PC-9 (cell line): ENCODE data around the gene MRTO4. TPM values are rescaled to one million over a fixed set of nuclear protein-coding genes. Genes with fewer than 3 reads are reported as not detected.

Experiments
- BruUV-seq: library from RNA; stranded (reverse); fragments of 400-500 nt; replicated peaks from 2 replicates; lab custom pipeline; 2021; lab: Mats Ljungman, UMichigan
- CTCF ChIA-PET: fragments of 300-600 bp; sonication (Branson Sonifier 250); formaldehyde crosslinking; loops from one replicate; lab custom pipeline; 2022; ENCODE audit warnings: antibody characterized with exemption; lab: Charles Lee
- POLR2A ChIA-PET: fragments of 300-600 bp; sonication (Branson Sonifier 250); formaldehyde crosslinking; loops from one replicate; lab custom pipeline; 2022; ENCODE audit warnings: antibody characterized with exemption; ENCODE audit not compliant: unreplicated experiment; lab: Charles Lee
- DNase-seq, 2 experiments: peaks; one replicate each; pipeline versions ENCODE4 v3.0.0 to v3.0.0-alpha.2; 2015 to 2022; ENCODE audit warnings: mixed read lengths in 1 of 2
- H2AFZ ChIP-seq: fragments of 200-600 bp; sonication (generic); 2 replicates; pipeline ENCODE4 v1.8.1; 2017; ENCODE audit warnings: antibody characterized with exemption
- H3F3A ChIP-seq: fragments of 200-600 bp; sonication (generic); 2 replicates; pipeline ENCODE4 v1.8.1; 2017; ENCODE audit warnings: antibody characterized with exemption, mild to moderate bottlenecking, low read depth; ENCODE audit not compliant: insufficient read depth
- H3K27ac ChIP-seq: fragments of 200-600 bp; sonication (generic); 2 replicates; pipeline ENCODE4 v1.6.1; 2016; ENCODE audit warnings: mixed run types
- H3K27me3 ChIP-seq: fragments of 200-600 bp; sonication (generic); 2 replicates; pipeline ENCODE4 v1.6.1; 2016; ENCODE audit warnings: low read depth, mixed run types; ENCODE audit not compliant: insufficient read depth
- H3K36me3 ChIP-seq: fragments of 200-600 bp; sonication (generic); 2 replicates; pipeline ENCODE4 v1.6.1; 2016; ENCODE audit warnings: low read depth, mixed run types
- H3K4me1 ChIP-seq: fragments of 200-600 bp; sonication (generic); replicated peaks from 2 replicates; pipeline ENCODE4 v1.6.1; 2016; ENCODE audit warnings: mixed run types; ENCODE audit not compliant: insufficient read depth
- H3K4me2 ChIP-seq: fragments of 200-600 bp; sonication (generic); 2 replicates; pipeline ENCODE4 v1.6.1; 2017; ENCODE audit warnings: mixed run types
- H3K4me3 ChIP-seq: fragments of 200-600 bp; sonication (generic); 2 replicates; pipeline ENCODE4 v1.6.1; 2016; ENCODE audit warnings: mixed run types
- H3K79me2 ChIP-seq: fragments of 200-600 bp; sonication (generic); 2 replicates; pipeline ENCODE4 v1.6.1; 2017; ENCODE audit warnings: low read depth, mixed run types
- H3K9me2 ChIP-seq: fragments of 200-600 bp; sonication (generic); 2 replicates; pipeline ENCODE4 v1.8.1; 2017; ENCODE audit warnings: mild to moderate bottlenecking; ENCODE audit not compliant: insufficient read depth
- H3K9me3 ChIP-seq: fragments of 200-600 bp; sonication (generic); 2 replicates; pipeline ENCODE4 v1.8.1; 2016; ENCODE audit warnings: low read depth; ENCODE audit not compliant: insufficient read depth
- H4K20me1 ChIP-seq: fragments of 200-600 bp; sonication (generic); 2 replicates; pipeline ENCODE4 v1.8.1; 2017; ENCODE audit not compliant: insufficient read depth
- EZH2 ChIP-seq: fragments of 200-600 bp; sonication (generic); IDR thresholded peaks from 2 replicates; pipeline ENCODE4 v1.8.0; 2017; ENCODE audit warnings: antibody characterized with exemption, low read depth
- intact Hi-C: fragments of 100-400 bp; cut with micrococcal nuclease; formaldehyde crosslinking; loops from one replicate; pipeline ENCODE4 v1.10.0; 2022; ENCODE audit not compliant: unreplicated experiment
- total RNA-seq: library from RNA; stranded (reverse); gene quantifications from 2 replicates; pipeline ENCODE4 v1.2.3, GENCODE V29; 2021
- TF ChIP-seq, protein P1 (sequence below): fragments of 200-600 bp; sonication (generic); conservative IDR thresholded peaks from 2 replicates; pipeline ENCODE4 v1.6.1; 2017; ENCODE audit warnings: mixed run types, antibody characterized with exemption, mild to moderate bottlenecking, moderate library complexity

The MRTO4 gene
- total RNA-seq, 1 experiment from 2014 or later = 29.0 TPM

DNA sequence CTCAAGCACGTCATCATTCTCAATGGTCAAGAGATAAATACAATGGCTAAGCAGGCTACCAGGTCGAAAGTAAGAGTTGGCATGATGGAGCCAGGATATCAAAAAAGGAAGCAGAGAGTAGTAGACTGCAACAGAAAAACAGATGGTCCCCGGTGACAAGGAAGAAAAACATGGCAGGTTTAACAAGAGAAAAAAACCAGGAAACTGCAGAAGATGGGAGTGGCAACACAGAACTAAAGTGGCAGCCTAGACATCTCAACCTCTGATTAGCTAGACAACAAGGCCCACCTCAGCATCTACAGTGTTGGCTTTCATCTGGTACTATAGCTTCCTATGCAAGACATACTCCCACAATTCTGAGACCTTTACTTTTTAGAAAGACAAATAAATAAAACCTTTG lies 44.7 kb upstream of the MRTO4 start:
- H3K36me3 ChIP-seq = no peaks in the 10 kb centered on the region
- ChIA-PET CTCF (no interaction called here), POLR2A (no interaction called here)
- peaks cover 94% of the 10 kb centered on the region for H3K79me2 ChIP-seq
- no peak overlapping the region for H3K4me2 ChIP-seq
- no peak overlapping the region for H3K4me3 ChIP-seq
- H3K9me2 ChIP-seq = no peaks in the 10 kb centered on the region
- H3K27me3 ChIP-seq = no peaks in the 10 kb centered on the region
- H3F3A ChIP-seq = peaks cover 6% of the 10 kb centered on the region; the same call in 1 of the 2 replicates
- no peak overlapping the region for H2AFZ ChIP-seq
- no peak for DNase-seq
- intact Hi-C loops = no loop called here
- TF ChIP-seq EZH2 = no peak
- TF ChIP-seq, protein P1, sequence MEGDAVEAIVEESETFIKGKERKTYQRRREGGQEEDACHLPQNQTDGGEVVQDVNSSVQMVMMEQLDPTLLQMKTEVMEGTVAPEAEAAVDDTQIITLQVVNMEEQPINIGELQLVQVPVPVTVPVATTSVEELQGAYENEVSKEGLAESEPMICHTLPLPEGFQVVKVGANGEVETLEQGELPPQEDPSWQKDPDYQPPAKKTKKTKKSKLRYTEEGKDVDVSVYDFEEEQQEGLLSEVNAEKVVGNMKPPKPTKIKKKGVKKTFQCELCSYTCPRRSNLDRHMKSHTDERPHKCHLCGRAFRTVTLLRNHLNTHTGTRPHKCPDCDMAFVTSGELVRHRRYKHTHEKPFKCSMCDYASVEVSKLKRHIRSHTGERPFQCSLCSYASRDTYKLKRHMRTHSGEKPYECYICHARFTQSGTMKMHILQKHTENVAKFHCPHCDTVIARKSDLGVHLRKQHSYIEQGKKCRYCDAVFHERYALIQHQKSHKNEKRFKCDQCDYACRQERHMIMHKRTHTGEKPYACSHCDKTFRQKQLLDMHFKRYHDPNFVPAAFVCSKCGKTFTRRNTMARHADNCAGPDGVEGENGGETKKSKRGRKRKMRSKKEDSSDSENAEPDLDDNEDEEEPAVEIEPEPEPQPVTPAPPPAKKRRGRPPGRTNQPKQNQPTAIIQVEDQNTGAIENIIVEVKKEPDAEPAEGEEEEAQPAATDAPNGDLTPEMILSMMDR = no peak
- peaks cover 12% of the 10 kb centered on the region for H3K4me1 ChIP-seq
- H4K20me1 ChIP-seq = peaks cover 27% of the 10 kb centered on the region
- no TSS peak for BruUV-seq
- H3K27ac ChIP-seq = no peak overlapping the region
- H3K9me3 ChIP-seq = no peaks in the 10 kb centered on the region

DNA sequence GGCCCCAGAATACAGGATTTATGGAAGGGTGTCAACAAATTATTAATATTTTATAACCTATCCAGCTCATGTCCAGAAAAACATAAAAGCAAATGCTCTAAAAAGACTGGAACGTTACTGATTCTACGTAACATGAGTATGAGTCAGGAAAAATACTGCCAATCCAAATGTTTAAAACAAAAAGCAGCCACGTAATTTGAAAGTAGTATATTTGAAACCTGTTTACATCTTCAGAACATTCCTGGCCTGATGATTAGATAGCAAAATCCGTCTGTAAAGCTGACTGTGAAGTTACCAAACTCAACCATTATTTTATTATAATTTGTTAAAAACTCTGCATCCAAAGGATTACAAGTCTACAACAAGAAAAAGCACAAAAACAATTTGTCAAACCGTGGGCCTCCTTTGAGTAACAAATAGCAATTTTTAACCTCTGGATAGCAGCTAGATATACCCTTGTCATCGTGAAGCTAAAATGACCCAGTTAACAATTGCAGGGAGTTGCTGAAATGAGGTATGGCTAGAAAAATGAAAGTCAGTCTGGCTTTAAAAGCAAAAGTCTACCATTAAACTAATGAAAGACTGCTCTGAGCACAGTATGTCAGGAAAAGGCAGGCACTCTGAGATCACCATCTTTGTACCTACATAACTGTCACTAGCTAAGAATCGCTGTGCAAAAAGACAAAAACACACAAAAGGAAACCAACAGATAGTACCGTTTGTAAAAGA lies 42.7 kb upstream of the MRTO4 start:
- Histone ChIP-seq H3K9me3 (no peaks in the 10 kb centered on the region), H3F3A (peaks cover 9% of the 10 kb centered on the region; the same call in 1 of the 2 replicates), H3K4me3 (peak overlapping the region; percentile 85), H3K4me2 (peak overlapping the region; percentile 94), H3K9me2 (no peaks in the 10 kb centered on the region), H3K27me3 (no peaks in the 10 kb centered on the region), H4K20me1 (peaks cover 17% of the 10 kb centered on the region), H2AFZ (no peak overlapping the region), H3K4me1 (peaks cover 19% of the 10 kb centered on the region), H3K27ac (peak overlapping the region; percentile 81), H3K79me2 (peaks cover 84% of the 10 kb centered on the region), H3K36me3 (no peaks in the 10 kb centered on the region)
- DNase-seq = no peak
- no peak for TF ChIP-seq EZH2
- TF ChIP-seq, protein P1 = no peak
- intact Hi-C loops = no loop called here
- CTCF ChIA-PET = no interaction called here
- TSS peak; percentile 45 for BruUV-seq
- POLR2A ChIA-PET = interaction anchor here (0.7 kb wide), 1 partner anchor 198 kb away, joined by 3 read pairs; no protein-coding TSS in a partner anchor

DNA sequence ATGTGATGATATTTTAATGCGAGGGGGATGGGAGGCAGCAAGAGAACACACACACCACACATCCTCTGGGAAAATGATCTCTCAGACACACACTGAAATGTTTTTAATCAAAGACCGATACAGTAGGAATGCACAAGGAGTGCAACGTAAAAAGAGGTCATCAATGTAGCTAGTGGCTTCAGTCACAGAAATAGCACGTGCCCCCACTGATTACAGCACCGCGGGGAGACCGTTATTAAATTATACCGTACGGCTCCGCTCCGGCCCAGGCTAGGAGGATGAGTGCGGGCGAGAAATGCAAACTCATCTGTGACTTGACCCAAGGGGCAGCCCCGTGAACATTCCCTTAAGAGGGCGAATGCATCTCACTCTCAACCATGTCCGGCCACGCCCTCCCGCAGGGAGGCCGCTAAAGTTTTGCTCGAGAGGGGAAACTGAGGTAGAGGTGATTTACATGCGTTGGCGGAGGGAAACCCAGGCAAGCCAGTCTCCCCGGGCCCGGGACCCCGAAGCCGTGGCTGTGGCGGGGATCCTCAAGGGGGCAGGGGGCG lies 42.1 kb upstream of the MRTO4 start:
- Histone ChIP-seq H3K4me1 (peaks cover 19% of the 10 kb centered on the region), H3K27me3 (no peaks in the 10 kb centered on the region), H3K9me2 (no peaks in the 10 kb centered on the region), H3F3A (peaks cover 11% of the 10 kb centered on the region; the same call in 1 of the 2 replicates), H3K36me3 (no peaks in the 10 kb centered on the region), H4K20me1 (peaks cover 17% of the 10 kb centered on the region), H3K79me2 (peaks cover 80% of the 10 kb centered on the region), H3K9me3 (no peaks in the 10 kb centered on the region), H3K4me2 (peak overlapping the region; percentile 94), H2AFZ (peak overlapping the region; percentile 90), H3K4me3 (peak overlapping the region; percentile 85), H3K27ac (peak overlapping the region; percentile 81)
- CTCF ChIA-PET = no interaction called here
- peak in 1 of 2 experiments; percentile 17 for DNase-seq
- intact Hi-C loops = no loop called here
- no TSS peak for BruUV-seq
- no peak for TF ChIP-seq EZH2
- TF ChIP-seq, protein P1 = no peak
- POLR2A ChIA-PET = interaction anchor here (0.7 kb wide), 1 partner anchor 199 kb away, joined by 3 read pairs; no protein-coding TSS in a partner anchor
